ENCODE data around the gene FAM131C.

DNA sequence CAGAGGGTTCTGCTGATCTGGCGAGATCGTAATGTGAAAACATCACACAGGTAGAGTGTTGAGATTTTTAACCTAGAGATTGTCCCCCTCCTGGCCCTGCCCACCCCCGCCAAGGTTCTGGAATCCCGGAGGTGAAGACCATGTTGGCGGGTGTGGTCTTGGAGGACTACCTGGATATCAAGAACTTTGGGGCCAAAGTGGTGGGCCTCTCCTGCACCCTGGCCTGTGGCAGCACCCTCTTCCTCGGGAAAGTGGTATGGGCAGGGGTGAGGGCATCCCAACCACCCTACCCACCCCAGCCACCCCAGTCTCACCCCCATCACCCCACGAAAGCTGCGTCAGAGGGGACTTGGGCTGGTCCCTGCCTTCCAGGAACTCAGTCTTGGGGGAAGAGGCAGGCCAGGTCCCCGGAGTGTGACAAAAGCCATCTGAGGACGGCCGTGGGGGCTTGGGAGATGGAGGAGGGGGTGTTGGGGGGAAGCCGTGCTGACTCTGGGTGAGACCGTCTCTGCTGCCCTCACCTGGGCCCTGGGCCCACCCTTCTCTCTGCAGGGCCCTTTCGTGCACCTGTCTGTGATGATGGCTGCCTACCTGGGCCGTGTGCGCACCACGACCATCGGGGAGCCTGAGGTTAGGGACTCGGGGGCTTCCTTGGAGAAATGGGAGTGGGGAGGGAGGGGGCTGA, 25.5 kb downstream of the FAM131C start:
- TF ChIP-seq, protein P1, sequence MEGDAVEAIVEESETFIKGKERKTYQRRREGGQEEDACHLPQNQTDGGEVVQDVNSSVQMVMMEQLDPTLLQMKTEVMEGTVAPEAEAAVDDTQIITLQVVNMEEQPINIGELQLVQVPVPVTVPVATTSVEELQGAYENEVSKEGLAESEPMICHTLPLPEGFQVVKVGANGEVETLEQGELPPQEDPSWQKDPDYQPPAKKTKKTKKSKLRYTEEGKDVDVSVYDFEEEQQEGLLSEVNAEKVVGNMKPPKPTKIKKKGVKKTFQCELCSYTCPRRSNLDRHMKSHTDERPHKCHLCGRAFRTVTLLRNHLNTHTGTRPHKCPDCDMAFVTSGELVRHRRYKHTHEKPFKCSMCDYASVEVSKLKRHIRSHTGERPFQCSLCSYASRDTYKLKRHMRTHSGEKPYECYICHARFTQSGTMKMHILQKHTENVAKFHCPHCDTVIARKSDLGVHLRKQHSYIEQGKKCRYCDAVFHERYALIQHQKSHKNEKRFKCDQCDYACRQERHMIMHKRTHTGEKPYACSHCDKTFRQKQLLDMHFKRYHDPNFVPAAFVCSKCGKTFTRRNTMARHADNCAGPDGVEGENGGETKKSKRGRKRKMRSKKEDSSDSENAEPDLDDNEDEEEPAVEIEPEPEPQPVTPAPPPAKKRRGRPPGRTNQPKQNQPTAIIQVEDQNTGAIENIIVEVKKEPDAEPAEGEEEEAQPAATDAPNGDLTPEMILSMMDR (IDR thresholded peaks at IDR 0.05; ENCODE audit: poor library complexity, severe bottlenecking), result no peak
- TF ChIP-seq POLR2AphosphoS5 (IDR thresholded peaks at IDR 0.05) (no peak), TAF1 (IDR thresholded peaks at IDR 0.05; ENCODE audit: low read depth) (no peak), EZH2 (IDR thresholded peaks at IDR 0.05; ENCODE audit: borderline replicate concordance, insufficient read depth, low read length, poor library complexity, severe bottlenecking) (no peak), RAD21 (conservative IDR thresholded peaks at IDR 0.05) (no peak), EP300 (conservative IDR thresholded peaks at IDR 0.05; ENCODE audit: poor library complexity, severe bottlenecking) (no peak), SMC3 (conservative IDR thresholded peaks at IDR 0.05; ENCODE audit: poor library complexity) (no peak), MXI1 (conservative IDR thresholded peaks at IDR 0.05; ENCODE audit: poor library complexity, severe bottlenecking) (no peak)
- TF ChIP-seq, protein P2, sequence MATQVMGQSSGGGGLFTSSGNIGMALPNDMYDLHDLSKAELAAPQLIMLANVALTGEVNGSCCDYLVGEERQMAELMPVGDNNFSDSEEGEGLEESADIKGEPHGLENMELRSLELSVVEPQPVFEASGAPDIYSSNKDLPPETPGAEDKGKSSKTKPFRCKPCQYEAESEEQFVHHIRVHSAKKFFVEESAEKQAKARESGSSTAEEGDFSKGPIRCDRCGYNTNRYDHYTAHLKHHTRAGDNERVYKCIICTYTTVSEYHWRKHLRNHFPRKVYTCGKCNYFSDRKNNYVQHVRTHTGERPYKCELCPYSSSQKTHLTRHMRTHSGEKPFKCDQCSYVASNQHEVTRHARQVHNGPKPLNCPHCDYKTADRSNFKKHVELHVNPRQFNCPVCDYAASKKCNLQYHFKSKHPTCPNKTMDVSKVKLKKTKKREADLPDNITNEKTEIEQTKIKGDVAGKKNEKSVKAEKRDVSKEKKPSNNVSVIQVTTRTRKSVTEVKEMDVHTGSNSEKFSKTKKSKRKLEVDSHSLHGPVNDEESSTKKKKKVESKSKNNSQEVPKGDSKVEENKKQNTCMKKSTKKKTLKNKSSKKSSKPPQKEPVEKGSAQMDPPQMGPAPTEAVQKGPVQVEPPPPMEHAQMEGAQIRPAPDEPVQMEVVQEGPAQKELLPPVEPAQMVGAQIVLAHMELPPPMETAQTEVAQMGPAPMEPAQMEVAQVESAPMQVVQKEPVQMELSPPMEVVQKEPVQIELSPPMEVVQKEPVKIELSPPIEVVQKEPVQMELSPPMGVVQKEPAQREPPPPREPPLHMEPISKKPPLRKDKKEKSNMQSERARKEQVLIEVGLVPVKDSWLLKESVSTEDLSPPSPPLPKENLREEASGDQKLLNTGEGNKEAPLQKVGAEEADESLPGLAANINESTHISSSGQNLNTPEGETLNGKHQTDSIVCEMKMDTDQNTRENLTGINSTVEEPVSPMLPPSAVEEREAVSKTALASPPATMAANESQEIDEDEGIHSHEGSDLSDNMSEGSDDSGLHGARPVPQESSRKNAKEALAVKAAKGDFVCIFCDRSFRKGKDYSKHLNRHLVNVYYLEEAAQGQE (IDR thresholded peaks at IDR 0.05; ENCODE audit: borderline replicate concordance), result no peak

Measured in neural cell (in vitro differentiated cells).